Measurements from ENCODE around the gene TPSG1. TPM values are rescaled to one million over a fixed set of nuclear protein-coding genes. Genes with fewer than 3 reads are reported as not detected.

TPSG1 gene
- total RNA-seq, 1 experiment from 2014 or later, result not detected

DNA sequence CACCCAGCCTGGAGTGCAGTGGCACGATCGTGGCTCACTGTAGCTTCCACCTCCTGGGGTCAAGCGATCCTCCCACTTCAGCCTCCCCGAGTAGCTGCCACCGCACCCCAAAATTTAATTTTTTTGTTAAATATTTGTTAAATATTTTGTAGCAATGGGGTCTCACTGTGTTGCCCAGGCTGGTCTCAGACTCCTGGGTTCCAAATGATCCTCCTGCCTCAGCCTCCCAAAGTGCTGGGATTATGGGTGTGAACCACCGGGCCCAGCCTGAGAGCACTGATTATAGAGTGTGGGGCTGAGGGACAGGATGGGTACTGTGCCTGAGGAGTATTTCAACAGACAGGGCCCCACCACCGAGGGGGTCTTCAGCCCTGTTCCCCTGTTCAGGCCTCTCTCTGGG lies 35.6 kb downstream of the TPSG1 start:
- H3K27ac Mint-ChIP-seq, result no peak overlapping the region; a peak in 1 of 7 replicates
- WGBS (ENCODE audit: extremely low coverage, insufficient read length, low lambda C conversion rate), result no CpG with 5 or more reads among the region's 7 CpGs
- no peaks in the 10 kb centered on the region for H3K9me3 Mint-ChIP-seq

More for the DNA sequence above, 35.6 kb downstream of the TPSG1 start:
- no peaks in the 10 kb centered on the region for H3K27me3 Mint-ChIP-seq (ENCODE audit: low read depth)
- Histone ChIP-seq H2BK15ac (ENCODE audit: low read depth, low read length) (no peak overlapping the region), H4K20me1 (ENCODE audit: control insufficient read depth, insufficient read depth, insufficient read length) (no peaks in the 10 kb centered on the region), H4K5ac (ENCODE audit: insufficient read length, low read depth, low read length) (no peak overlapping the region), H2AFZ (ENCODE audit: low read length) (no peak overlapping the region), H4K8ac (replicated peaks; ENCODE audit: insufficient read length, low read depth, low read length) (no peak overlapping the region), H3K27me3 (ENCODE audit: insufficient read depth, low read length) (no peaks in the 10 kb centered on the region), H2BK120ac (ENCODE audit: low read depth, low read length, poor library complexity, severe bottlenecking) (no peak overlapping the region), H3K56ac (ENCODE audit: insufficient read length, low read depth, low read length) (no peak overlapping the region), H3K14ac (ENCODE audit: insufficient read depth, low read length) (no peak overlapping the region), H3K4me2 (ENCODE audit: insufficient read depth, insufficient read length, low read length) (no peak overlapping the region), H2AK5ac (ENCODE audit: insufficient read length, low read length) (no peak overlapping the region), H3K18ac (ENCODE audit: insufficient read length, low read depth, low read length) (no peak overlapping the region), H4K91ac (ENCODE audit: insufficient read length, low read depth, low read length) (no peak overlapping the region), H2BK5ac (ENCODE audit: insufficient read length, low read length) (no peak overlapping the region), H3K79me2 (ENCODE audit: insufficient read depth, low read length) (no peaks in the 10 kb centered on the region), H3K23me2 (ENCODE audit: insufficient read length, low read depth, low read length, poor library complexity, severe bottlenecking) (no peaks in the 10 kb centered on the region), H3T11ph (ENCODE audit: low read length) (no peak overlapping the region), H3K9me3 (ENCODE audit: control insufficient read depth, low read depth, low read length) (no peaks in the 10 kb centered on the region), H3K4me1 (ENCODE audit: insufficient read depth, low read length) (no peaks in the 10 kb centered on the region), H3K79me1 (ENCODE audit: insufficient read depth, low read depth, low read length, poor library complexity, severe bottlenecking) (no peaks in the 10 kb centered on the region), H3K9ac (ENCODE audit: extremely low read depth, insufficient read length, low read length) (no peak overlapping the region), H2BK12ac (ENCODE audit: insufficient read length, low read depth, low read length) (no peak overlapping the region), H2BK20ac (ENCODE audit: low read depth, low read length, poor library complexity, severe bottlenecking) (no peak overlapping the region), H3K23ac (ENCODE audit: insufficient read length, low read depth, low read length) (no peak overlapping the region), H3K4ac (ENCODE audit: low read depth, low read length) (no peak overlapping the region), H3K27ac (ENCODE audit: insufficient read length, low read depth, low read length) (no peak overlapping the region)
- H3K4me3 Mint-ChIP-seq, result no peak overlapping the region
- TF ChIP-seq, protein P1, sequence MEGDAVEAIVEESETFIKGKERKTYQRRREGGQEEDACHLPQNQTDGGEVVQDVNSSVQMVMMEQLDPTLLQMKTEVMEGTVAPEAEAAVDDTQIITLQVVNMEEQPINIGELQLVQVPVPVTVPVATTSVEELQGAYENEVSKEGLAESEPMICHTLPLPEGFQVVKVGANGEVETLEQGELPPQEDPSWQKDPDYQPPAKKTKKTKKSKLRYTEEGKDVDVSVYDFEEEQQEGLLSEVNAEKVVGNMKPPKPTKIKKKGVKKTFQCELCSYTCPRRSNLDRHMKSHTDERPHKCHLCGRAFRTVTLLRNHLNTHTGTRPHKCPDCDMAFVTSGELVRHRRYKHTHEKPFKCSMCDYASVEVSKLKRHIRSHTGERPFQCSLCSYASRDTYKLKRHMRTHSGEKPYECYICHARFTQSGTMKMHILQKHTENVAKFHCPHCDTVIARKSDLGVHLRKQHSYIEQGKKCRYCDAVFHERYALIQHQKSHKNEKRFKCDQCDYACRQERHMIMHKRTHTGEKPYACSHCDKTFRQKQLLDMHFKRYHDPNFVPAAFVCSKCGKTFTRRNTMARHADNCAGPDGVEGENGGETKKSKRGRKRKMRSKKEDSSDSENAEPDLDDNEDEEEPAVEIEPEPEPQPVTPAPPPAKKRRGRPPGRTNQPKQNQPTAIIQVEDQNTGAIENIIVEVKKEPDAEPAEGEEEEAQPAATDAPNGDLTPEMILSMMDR (conservative IDR thresholded peaks at IDR 0.05), result no peak
- H3K36me3 Mint-ChIP-seq (ENCODE audit: insufficient read depth in 1 of 3, low read depth in 3 of 3), result peaks cover 0 to 8% (median 7%) of the 10 kb centered on the region in 3 experiments; a peak in 3 of 7 replicates
- DNase-seq, result no peak
- H3K4me1 Mint-ChIP-seq, result peaks cover 7 to 15% of the 10 kb centered on the region in 2 experiments; a peak in 3 of 4 replicates

Measured in H9 (cell line).